Fibroblast of pulmonary artery (primary cell): ENCODE data around the gene SNCA.

ENCODE experiments used
- DNase-seq: peaks from one replicate; pipeline ENCODE4 v3.0.0-alpha.2; 2010; ENCODE audit warnings: low read depth
- H3K4me3 ChIP-seq: replicated peaks from 2 replicates; pipeline ENCODE4 v1.5.1; 2011; ENCODE audit warnings: low read depth, mild to moderate bottlenecking, control low read depth, low read length, moderate library complexity
- TF ChIP-seq, protein P1 (sequence below): IDR thresholded peaks from 2 replicates; pipeline ENCODE4 v1.5.1; 2011; ENCODE audit warnings: mild to moderate bottlenecking, control low read depth, low read length, inconsistent platforms; ENCODE audit errors: missing control alignments

Gene SNCA

DNA sequence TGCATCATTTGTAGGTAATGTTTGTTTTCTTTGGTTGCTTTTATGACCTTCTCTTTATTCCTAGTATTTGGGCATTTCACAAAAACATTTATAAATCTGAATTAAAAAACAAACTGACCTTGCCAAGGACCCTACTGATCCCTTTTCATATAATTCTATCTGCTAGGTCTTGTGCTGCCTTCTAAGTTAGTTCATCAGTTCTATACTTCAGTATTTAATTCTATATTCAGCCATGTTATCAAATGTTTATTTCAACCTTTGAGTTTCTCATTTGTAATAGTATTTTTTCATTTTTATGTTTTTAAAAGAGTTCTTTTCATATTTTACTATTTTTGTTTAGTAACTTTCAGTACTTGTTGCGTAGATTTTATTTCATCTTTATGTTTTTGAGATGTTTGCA lies 155.3 kb downstream of the SNCA start:
- TF ChIP-seq, protein P1, sequence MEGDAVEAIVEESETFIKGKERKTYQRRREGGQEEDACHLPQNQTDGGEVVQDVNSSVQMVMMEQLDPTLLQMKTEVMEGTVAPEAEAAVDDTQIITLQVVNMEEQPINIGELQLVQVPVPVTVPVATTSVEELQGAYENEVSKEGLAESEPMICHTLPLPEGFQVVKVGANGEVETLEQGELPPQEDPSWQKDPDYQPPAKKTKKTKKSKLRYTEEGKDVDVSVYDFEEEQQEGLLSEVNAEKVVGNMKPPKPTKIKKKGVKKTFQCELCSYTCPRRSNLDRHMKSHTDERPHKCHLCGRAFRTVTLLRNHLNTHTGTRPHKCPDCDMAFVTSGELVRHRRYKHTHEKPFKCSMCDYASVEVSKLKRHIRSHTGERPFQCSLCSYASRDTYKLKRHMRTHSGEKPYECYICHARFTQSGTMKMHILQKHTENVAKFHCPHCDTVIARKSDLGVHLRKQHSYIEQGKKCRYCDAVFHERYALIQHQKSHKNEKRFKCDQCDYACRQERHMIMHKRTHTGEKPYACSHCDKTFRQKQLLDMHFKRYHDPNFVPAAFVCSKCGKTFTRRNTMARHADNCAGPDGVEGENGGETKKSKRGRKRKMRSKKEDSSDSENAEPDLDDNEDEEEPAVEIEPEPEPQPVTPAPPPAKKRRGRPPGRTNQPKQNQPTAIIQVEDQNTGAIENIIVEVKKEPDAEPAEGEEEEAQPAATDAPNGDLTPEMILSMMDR: no peak
- no peak overlapping the region for H3K4me3 ChIP-seq
- no peak for DNase-seq

DNA sequence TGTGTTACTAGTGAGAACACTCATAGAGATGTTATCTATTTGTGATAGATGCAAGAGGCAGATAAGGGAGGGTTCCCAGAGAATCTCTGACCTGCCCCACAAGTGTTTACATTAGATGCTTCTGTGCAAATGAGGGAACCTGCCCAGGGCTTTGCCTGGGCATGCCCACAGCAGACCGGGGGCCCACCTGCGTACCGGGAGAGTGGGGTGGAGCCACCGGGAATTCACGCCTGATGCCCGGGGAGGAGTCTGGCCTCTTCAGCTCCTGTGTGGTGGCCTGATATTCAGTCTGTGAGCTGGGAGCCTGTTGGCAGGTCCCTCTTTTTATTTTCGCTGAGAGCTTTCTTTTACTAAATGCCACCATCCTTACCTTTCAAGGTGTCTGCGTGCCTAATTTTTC lies 155.7 kb downstream of the SNCA start:
- no peak for DNase-seq
- no peak overlapping the region for H3K4me3 ChIP-seq

DNA sequence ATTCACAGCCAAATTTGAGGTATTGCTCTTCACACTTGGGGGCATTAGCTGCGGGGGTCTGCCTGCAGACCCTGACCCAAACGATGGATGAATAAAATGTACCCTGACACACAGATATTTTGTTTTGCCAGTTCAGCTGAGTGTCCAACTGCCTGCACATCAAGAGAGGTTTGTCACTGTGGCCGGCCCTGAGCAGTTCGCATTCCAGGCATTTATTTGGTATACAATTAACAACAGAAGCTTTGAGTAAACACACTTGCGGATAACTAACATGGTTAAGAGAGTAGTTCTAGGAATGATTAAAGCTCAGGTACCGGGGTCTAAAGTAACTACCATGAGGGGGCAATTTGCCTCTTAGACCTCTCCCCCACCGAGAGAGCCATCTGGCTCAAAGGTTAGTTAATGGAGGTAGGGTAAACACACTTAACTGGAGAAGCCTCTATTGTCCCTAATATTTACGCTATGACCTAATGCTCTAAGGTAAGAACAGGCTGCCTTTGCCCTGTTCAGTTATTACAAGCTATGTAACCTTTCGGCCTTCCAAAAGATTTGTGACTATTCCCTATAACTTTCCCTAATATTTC lies 162.0 kb downstream of the SNCA start:
- TF ChIP-seq, protein P1: no peak
- H3K4me3 ChIP-seq: no peak overlapping the region
- DNase-seq: no peak

More for the DNA sequence above, 155.7 kb downstream of the SNCA start:
- TF ChIP-seq, protein P1: no peak
